ENCODE data around the gene TRIM9.

Gene TRIM9

DNA sequence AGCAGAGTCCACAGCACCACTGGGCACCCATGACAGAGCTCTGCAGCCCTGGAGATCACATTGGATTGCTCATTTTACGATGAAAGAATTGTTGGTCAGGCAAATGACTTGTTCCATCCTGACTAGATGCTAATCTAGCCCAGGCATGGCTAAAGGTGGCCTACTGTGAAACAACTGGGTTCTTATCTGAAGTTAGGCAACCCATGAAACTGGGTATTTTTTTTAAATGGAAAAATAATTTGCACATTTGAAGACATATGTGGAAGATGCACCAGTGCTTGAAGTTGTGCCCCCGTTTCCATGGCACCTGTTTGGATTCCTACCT, 158.9 kb downstream of the TRIM9 start:
- no peak for DNase-seq (ENCODE audit: low read depth in 2 of 2)

DNA sequence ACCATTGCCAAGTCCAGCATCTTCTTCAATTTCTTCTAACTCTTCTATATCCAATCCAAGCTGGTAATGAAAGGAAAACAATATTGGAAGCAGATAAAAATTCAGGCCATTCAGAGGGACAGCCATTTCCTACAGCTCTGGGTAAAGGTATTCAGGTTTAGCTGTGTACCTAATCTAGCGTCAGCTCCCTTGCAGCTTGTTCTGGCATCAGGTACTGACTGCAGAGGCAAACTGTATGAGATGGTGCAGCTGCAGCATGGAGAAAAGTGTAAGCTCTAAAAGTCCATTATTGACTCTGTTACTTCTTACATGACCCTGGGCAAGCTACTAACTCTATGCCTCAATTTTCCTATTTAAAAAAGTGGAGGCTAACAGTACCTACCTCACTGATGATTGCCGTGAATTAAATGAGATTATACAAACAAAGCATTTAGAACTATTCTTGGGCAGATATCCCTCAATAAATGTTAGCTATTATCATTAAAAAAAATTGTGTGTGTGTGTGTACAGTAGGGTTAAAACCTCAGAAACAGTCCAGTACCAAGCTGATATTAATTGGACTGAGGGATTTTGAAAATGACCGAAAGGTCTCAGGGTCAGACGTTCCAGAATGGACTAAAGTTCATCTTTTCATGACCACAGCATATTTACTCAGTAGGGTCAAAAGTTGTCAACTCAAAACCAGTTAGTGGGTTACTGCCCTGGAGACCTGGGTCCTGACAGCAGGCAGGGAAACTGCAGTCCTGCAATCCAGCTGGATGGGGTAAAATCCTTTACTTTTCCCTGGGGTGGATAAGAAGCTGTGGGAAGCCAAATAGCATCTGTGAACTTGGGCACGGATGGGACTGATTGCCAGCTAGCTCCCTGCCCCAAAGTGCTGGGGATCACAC, 159.5 kb downstream of the TRIM9 start:
- DNase-seq (ENCODE audit: low read depth in 2 of 2): no peak

DNA sequence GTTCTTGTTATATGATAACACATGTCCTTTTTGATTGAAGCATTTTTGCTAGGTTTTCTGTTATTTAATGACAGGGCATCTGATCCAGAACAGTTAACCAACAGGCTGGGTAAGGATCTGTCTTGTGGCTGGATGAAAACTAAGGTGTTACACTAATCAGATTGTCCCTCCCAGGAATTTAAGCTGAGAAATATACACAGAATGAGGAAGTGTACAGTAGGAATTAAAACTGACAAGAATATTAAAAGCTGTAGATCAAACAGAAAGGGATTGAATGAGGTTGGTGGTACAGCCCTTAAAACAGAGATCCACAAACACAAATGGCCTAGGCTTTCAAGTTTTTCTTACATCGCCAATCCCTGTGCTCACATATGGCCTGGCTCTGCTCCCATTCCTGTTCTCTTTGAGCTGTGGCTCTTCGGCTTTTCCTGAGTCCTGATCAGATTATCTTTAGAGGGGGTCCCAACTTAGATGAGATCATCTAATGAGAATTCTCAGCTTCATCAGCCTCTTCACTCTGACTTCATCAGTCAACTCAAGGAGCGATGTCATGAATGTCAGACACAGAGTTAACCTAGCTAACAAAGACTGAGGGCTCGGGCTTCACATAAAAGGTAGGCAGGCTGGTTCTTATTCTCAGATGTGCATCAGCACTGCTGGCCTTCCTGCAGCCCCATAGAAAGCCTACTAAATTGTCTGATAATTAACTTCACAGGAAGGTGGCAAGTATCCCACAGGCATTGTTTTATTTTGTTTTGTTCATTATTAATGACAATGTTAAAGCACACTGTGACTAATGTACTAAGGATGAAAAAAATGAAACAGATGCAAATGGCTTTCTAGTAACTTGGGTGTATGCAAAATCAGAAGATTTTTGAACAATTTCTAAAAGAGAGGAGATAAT, 162.1 kb downstream of the TRIM9 start:
- no peak for DNase-seq (ENCODE audit: low read depth in 2 of 2)

DNA sequence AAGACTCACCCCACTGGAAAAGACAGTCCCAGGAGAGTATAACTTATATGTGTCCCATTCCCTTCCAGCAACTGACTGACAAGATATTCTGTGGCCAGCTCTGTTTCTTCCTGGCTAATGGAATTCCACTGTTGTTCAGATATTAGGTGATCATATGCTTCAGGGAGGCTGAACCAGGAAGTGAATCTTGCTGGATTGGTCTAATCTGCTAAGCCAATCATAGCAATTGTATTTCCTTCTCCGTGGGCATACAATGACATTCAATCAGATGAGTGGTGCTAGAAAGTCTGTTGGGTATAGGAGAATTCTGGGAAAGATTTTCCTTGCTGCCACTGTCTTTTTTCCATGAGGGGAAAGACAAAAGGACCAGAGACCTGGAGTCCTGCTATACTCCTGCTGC, 162.7 kb downstream of the TRIM9 start:
- no peak for DNase-seq (ENCODE audit: low read depth in 2 of 2)

DNA sequence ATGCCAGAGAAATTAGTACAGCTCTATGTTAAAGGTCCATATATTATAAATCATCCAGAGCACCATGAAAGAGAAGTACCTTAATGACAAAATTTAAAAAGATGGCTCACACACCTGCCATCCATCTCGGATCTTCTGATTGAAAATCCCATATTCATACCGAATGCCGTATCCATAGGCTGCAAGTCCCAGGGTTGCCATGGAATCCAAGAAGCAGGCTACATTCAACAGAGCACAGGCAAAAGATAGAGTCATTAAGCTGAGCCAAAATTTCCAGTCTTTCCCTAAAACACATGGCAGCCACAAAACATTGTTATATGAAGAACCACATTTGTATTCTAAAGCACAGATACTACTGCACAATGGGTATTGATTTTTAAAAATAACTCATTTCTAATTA, 163.3 kb downstream of the TRIM9 start:
- DNase-seq (ENCODE audit: low read depth in 2 of 2): no peak

DNA sequence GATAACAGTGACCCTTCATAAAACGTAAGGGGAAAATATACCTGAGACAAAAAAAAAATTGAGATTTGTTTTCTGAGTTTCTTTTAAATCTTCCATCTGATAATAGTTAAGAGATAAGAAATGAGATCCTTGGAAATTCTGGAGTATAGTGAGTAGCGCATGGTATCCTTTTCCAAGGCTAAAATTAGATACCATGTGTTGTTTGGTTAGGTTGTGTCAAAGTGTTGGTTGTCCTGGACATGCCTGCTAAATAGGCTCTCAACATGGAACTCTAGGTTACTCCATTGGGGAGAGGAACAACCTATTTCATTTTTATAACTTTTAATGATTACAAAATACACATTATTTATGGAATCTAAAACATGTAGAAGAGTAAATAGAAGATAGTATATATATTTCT, 165.4 kb downstream of the TRIM9 start:
- DNase-seq (ENCODE audit: low read depth in 2 of 2): no peak

DNA sequence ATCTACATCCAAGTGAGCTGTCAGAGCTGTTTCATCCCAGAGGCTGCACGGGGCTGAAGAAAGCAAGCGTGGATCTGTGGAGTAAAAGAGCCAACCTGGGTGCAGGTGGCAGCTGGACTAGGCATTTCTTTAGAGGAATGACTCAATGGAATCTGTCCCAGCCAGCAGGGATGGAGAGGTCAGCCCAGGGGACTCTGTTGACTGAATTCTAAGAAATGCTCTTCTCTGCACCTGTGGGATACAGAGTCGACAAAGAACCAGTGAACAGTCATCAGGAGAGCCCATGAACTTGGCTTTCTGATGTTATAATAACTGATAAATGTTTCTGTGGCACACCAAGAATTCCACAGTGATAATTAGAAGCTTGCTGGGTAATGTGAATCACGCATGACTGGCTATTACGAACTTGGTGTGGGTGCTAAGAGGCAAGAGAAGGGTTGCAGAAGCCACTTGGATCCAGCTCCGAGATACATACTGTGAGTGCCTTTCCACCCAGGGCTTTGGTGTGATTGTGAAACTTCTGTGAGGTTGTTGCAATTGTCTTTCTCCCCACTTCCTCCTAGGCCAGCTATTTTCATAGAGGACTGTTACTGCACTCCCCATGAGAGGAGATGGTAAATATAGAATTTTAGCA, 166.8 kb downstream of the TRIM9 start:
- no peak for DNase-seq (ENCODE audit: low read depth in 2 of 2)

DNA sequence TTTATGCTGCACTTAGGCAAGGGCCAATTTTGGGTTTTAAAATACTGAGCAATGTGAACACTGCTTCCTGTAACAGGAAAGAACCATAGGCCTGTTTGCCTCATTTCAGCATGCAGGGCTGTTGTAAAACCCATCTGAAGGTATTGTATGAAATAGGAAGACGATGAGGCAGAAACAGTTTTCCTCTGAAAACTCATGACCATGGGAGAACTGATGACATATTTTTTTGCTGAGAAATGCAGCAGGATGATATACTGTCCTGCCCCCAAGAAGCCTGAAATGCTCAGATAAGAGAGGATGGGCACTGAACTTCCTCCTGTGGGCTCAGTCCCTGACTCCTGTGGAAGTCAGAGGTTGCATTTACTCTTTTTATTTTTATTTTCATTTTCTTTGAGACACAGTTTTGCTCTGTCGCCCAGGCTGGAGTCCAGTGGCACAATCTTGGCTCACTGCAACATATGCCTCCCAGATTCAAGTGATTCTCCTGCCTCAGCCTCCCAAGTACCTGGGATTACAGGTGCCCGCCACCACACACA, 168.0 kb downstream of the TRIM9 start:
- no peak for DNase-seq (ENCODE audit: low read depth in 2 of 2)
